GM10266 (cell line): Measurements from ENCODE around the gene NOC3L.
A peak's percentile ranks its signal among the peaks of the same experiment; 100 is the strongest.

Source experiments
- DNase-seq: peaks from one replicate; pipeline ENCODE4 v3.0.0; 2012; ENCODE audit errors: extremely low spot score
- CTCF ChIP-seq: IDR thresholded peaks from 2 replicates; pipeline ENCODE4 v1.5.1; 2012; ENCODE audit warnings: mild to moderate bottlenecking, low read depth; ENCODE audit not compliant: control insufficient read depth, insufficient read depth; ENCODE audit errors: missing control alignments

Gene NOC3L

GRCh38 chr10:94320285-94320914 lies 42.3 kb downstream of the NOC3L start:
- DNase-seq = peak; percentile 33
- TF ChIP-seq CTCF = peak; percentile 76

GRCh38 chr10:94316560-94316959 lies 46.2 kb downstream of the NOC3L start:
- TF ChIP-seq CTCF = no peak
- DNase-seq = no peak

- no peak for TF ChIP-seq CTCF
- no peak for DNase-seq
Observed at GRCh38 chr10:94315975-94316464, 46.7 kb downstream of the NOC3L start.

DNA sequence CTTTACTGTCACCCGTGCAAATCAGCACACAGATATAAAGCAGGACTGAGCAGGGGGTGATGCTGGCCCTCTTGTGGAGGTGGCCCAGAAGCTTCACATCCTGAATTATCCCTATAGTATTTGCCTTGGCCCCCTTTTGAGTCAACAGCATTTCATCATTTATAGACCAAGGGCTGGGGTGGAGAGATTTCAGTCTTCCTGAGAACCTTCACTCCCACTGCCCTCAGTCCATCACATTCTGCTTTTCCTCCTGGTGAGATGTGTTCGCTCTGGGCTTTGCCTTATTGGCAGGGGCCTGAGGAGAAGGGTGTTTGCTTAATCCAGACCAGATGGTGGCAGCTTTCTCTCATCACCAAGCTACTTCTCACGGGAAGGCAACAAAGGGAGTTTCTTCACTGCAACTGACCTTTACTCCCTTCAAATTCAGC lies 47.7 kb downstream of the NOC3L start:
- no peak for DNase-seq
- no peak for TF ChIP-seq CTCF

DNA sequence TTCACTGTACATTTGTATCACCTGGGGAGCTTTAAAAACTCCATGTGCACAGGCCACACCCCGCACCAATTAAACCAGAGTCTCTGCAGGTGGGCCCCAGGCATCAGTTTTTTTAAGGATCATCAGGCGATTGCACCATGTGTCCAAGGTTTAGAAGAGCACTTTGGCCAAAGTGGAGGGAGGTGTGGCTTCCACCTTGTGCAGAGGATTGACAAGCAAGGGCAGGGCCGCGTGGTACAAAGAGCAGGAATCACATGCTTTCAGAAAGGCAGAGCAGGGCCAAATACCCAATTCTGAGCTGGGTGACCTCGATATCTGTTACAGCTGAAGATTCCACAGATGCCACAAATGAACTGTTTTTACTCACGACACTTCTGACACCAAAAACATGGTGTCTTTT lies 52.4 kb downstream of the NOC3L start:
- TF ChIP-seq CTCF = no peak
- DNase-seq = no peak

GRCh38 chr10:94308866-94309265 lies 53.9 kb downstream of the NOC3L start:
- DNase-seq = no peak
- no peak for TF ChIP-seq CTCF

GRCh38 chr10:94307046-94307615 lies 55.6 kb downstream of the NOC3L start:
- no peak for DNase-seq
- TF ChIP-seq CTCF = no peak
